Colonic mucosa (tissue), 4 donors: ENCODE measurements around the gene TGOLN2. TPM values are rescaled to one million over a fixed set of nuclear protein-coding genes. Genes with fewer than 3 reads are reported as not detected.

Source experiments
- DNase-seq: peaks from one replicate; pipeline ENCODE4 v3.0.0-alpha.2; 2020
- H3K27ac ChIP-seq: fragments of 200-600 bp; one replicate; pipeline ENCODE4 v1.8.0; 2021
- H3K27me3 ChIP-seq: fragments of 200-600 bp; one replicate; pipeline ENCODE4 v1.8.0; 2021
- H3K36me3 ChIP-seq: fragments of 200-600 bp; one replicate; pipeline ENCODE4 v1.8.0; 2021
- H3K4me1 ChIP-seq: fragments of 200-600 bp; one replicate; pipeline ENCODE4 v1.8.0; 2021; ENCODE audit warnings: mild to moderate bottlenecking
- H3K4me3 ChIP-seq: fragments of 200-600 bp; one replicate; pipeline ENCODE4 v1.8.0; 2021
- H3K9ac ChIP-seq, 2 donors: one replicate each; pipeline ENCODE4 v1.7.0; 2013; ENCODE audit warnings: control low read depth in 2 of 2, low read depth in 2 of 2, low read length in 2 of 2
- H3K9me3 ChIP-seq: fragments of 200-600 bp; one replicate; pipeline ENCODE4 v1.8.0; 2021
- intact Hi-C: fragments of 100-400 bp; cut with DNase I; formaldehyde crosslinking; loops from one replicate; pipeline ENCODE4 v1.14.1; 2022
- total RNA-seq, 2 donors: library from RNA; stranded (reverse); fragmentation: NEBNext Ultra II Directional in 1 of 2; extraction: Animal tissue kit (Norgen Biotek cat#: 25700) in 1 of 2; gene quantifications; one replicate each; pipeline ENCODE4 v1.2.1, GENCODE V29; 2021
- TF ChIP-seq, protein P1 (sequence below): fragments of 200-600 bp; IDR thresholded peaks from one replicate; pipeline ENCODE4 v1.8.0; 2022; ENCODE audit warnings: antibody characterized with exemption, mild to moderate bottlenecking
- donor health status: healthy.
- donor health status: DM: no; HTN: no; CAD: no.
- donor health status: DM: no; HTN: no; CAD: no.

The TGOLN2 gene
- total RNA-seq, 2 donors from 2014 or later = 140 to 162 TPM

DNA sequence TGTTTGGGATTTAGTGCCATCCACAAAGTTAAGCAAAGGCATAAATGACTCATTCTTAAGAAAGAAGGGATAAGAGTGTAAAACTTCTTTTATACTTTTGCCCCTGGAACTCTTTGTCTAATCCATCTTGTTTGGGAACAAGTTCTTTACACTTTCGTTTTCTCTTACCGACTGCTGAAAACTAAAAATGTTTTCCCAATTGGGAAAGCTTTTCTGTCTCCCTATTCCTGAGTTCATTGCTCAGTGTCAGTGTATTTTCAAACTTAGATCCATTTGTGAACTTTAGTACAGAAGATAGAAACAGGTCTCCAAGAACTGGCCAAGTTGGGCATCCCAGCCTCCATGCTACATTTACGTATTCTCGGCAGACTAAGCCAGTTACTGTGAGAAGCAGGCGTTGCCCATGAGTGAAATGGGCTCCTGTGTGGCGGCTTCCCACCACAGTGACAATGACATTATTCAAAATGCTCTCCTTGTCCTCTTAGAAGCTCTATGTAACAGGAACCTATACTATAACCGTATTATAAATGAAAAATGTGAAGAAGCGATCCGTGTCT is 51.7 kb downstream of the TGOLN2 start:
- no peak overlapping the region for H3K27ac ChIP-seq
- TF ChIP-seq, protein P1, sequence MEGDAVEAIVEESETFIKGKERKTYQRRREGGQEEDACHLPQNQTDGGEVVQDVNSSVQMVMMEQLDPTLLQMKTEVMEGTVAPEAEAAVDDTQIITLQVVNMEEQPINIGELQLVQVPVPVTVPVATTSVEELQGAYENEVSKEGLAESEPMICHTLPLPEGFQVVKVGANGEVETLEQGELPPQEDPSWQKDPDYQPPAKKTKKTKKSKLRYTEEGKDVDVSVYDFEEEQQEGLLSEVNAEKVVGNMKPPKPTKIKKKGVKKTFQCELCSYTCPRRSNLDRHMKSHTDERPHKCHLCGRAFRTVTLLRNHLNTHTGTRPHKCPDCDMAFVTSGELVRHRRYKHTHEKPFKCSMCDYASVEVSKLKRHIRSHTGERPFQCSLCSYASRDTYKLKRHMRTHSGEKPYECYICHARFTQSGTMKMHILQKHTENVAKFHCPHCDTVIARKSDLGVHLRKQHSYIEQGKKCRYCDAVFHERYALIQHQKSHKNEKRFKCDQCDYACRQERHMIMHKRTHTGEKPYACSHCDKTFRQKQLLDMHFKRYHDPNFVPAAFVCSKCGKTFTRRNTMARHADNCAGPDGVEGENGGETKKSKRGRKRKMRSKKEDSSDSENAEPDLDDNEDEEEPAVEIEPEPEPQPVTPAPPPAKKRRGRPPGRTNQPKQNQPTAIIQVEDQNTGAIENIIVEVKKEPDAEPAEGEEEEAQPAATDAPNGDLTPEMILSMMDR = no peak
- no peak overlapping the region for H3K4me3 ChIP-seq
- H3K36me3 ChIP-seq = no peaks in the 10 kb centered on the region
- intact Hi-C loops = no loop called here
- DNase-seq = no peak
- no peaks in the 10 kb centered on the region for H3K9me3 ChIP-seq
- no peaks in the 10 kb centered on the region for H3K4me1 ChIP-seq
- H3K27me3 ChIP-seq = no peaks in the 10 kb centered on the region
- no peak overlapping the region for H3K9ac ChIP-seq

DNA sequence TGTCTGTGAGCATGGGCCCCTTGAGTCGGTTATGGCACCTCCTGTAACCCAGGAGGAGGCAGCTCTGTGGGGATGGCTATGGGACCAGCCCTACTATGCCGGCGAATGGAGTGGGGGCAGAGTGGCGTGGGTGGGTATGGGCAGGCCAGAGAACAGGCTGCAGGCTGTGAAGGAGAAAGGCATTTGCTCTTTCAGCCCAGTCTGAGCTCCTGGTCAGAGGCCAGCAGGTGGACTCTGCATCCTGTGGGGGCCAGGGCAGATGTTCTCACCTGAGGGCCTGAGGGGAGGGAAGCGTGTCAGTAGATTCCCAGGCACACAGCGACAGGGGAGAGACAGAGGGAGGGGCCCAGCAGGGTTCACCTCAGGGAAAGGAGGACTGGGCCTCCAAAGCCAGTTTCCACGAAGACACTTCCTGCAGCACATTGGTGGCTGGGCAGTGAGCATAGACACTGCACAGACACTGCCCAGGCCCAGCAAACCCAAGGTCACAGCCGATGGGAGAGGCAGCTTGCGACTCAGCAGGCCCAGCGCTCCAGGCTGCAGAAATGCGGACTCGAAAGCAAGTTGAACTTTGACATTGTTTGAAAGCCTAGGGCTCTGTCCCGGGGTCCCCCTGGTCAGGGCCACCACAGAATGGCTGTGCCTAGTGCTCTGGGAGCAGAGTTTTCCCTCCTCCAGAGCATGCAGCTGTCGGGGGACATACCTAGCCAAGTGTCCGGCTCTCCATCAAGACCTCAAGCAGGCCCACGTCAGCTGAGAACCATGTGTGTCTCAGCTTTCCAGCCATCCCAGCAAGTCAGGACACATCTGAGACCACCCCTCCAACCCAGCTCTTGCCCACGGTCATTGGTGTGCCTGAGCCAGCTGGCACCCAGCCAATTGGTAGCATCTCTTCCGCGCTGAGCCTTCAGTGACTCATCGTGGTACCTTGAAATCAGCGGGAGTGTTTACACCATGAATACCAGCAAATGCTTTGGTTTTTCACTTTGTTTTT is 53.8 kb downstream of the TGOLN2 start:
- TF ChIP-seq, protein P1 = no peak
- no peak overlapping the region for H3K4me3 ChIP-seq
- peaks cover 7% of the 10 kb centered on the region for H3K4me1 ChIP-seq
- H3K36me3 ChIP-seq = no peaks in the 10 kb centered on the region
- no peaks in the 10 kb centered on the region for H3K9me3 ChIP-seq
- no peak overlapping the region for H3K9ac ChIP-seq
- no peak overlapping the region for H3K27ac ChIP-seq
- no peaks in the 10 kb centered on the region for H3K27me3 ChIP-seq
- no peak for DNase-seq
- intact Hi-C loops = no loop called here

DNA sequence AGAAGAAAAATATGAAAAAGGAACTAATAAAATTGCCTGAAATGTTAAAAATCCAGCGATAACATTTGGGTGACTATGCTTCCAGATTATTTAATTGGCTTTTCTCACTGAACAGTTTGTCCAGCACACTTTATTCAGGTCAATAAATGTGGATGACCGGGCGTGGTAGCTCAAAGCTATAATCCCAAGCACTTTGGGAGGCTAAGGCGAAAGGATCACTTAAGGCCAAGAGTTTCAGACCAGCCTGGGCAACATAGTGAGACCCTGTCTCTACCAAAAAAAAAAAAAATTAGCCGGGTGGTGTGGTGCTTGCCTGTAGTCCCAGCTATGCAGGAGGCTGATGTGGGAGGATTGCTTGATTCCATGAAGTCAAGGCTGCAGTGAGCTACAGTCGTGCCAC is 55.4 kb downstream of the TGOLN2 start:
- H3K9ac ChIP-seq = no peak overlapping the region
- intact Hi-C loops = no loop called here
- no peak overlapping the region for H3K27ac ChIP-seq
- no peaks in the 10 kb centered on the region for H3K36me3 ChIP-seq
- H3K4me3 ChIP-seq = no peak overlapping the region
- peaks cover 7% of the 10 kb centered on the region for H3K4me1 ChIP-seq
- H3K9me3 ChIP-seq = no peaks in the 10 kb centered on the region
- no peak for DNase-seq
- no peaks in the 10 kb centered on the region for H3K27me3 ChIP-seq
- TF ChIP-seq, protein P1 = no peak

DNA sequence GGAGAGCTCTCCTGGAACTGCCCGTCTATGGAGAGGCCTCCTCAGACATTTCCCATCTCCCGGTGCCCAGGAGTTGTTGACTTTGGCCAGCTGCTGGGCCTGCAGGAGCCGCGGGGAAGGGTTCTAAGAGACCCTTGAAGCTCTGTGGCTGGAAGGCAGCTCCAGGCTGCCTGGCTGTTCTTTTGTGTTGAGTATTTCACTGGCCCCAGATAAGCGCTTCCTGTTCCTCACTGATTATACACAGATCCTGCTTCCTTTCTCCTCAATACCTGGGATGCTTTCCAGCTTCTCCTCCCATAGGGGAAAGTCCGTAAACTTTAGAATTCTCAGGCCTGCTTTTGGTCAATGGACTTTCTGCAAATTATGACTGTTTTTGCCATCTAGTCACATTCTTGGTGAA is 57.8 kb downstream of the TGOLN2 start:
- Histone ChIP-seq H3K36me3 (no peaks in the 10 kb centered on the region), H3K9ac (no peak overlapping the region), H3K4me1 (peaks cover 7% of the 10 kb centered on the region), H3K9me3 (no peaks in the 10 kb centered on the region), H3K27me3 (no peaks in the 10 kb centered on the region), H3K27ac (peak overlapping the region; percentile 40), H3K4me3 (no peak overlapping the region)
- TF ChIP-seq, protein P1 = no peak
- intact Hi-C loops = no loop called here
- DNase-seq = no peak

Other genes with a start within 250 kb of the TGOLN2 start
- gene TCF7L1, start 194.6 kb downstream of the TGOLN2 start, total RNA-seq = 1 to 10 TPM in 1 of 2 donors, under 1 TPM in 1; 0.99 to 3.2 TPM
- gene RETSAT, start 26.5 kb upstream of the TGOLN2 start, total RNA-seq = 100 to 1,000 TPM; 145 to 190 TPM
- gene ELMOD3, start 26.8 kb upstream of the TGOLN2 start, total RNA-seq = 10 to 100 TPM; 13.4 to 19.4 TPM
- gene CAPG, start 82.4 kb upstream of the TGOLN2 start, total RNA-seq = 100 to 1,000 TPM; 102 to 105 TPM
- 1 to 10 TPM; 1.6 to 9.2 TPM for gene SH2D6, start 90.7 kb upstream of the TGOLN2 start, total RNA-seq
- 100 to 1,000 TPM; 105 to 156 TPM for gene MAT2A, start 211.2 kb upstream of the TGOLN2 start, total RNA-seq
- 10 to 100 TPM; 25.7 to 49.9 TPM for gene GGCX, start 233.5 kb upstream of the TGOLN2 start, total RNA-seq
- 100 to 1,000 TPM; 185 to 222 TPM for gene VAMP8, start 249.6 kb upstream of the TGOLN2 start, total RNA-seq